GM21529 (cell line): ENCODE results near the gene SSRP1.
"Not testable (repeated sequence)": the region's sequence is repeated elsewhere in the genome, so short reads cannot be mapped to it uniquely, and the experiment has no call there.

Experiments
- ATAC-seq: cut with Tn5 transposase; IDR thresholded peaks from one replicate; pipeline ENCODE4 v1.9.1; 2021; ENCODE audit not compliant: unreplicated experiment

SSRP1 gene

GRCh38 chr11:57303280-57303989 is 32.3 kb downstream of the SSRP1 start:
- ATAC-seq, result no peak

- no peak for ATAC-seq
These were observed 33.2 kb downstream of the SSRP1 start for GRCh38 chr11:57302489-57302888.

DNA sequence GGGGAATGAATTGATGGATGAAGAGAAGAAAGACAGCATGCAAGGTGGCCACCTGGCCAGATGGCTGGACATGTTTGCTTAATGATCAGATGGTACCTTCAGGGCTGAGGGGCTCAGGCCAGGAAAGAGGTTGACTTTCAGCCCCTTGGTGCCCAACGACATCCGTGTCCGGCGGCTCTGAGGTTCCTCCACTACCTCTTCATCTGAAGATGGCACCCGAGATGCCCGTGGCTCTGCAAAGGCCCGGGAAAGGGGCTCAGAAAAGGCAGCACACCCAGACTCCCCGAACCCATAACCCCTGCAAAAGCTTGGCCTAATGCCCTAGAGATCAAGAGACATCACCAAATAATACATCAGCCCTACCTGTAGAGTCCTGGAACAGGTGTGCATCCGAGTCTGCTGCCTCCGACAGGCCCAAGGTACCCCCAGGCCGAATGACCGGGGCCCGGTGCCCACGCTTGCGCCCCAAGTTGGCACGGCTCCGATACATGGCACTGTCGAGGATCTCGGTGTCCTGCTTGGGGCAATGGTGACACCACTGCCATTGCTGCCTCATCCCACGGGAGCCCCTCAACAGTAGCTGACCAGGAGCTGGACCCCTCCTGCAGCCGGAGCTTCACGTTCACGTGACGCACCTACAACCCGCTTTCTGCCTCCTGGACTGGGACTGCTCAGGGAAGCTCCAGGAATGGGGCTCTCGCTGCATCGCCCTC is 33.8 kb downstream of the SSRP1 start:
- ATAC-seq, result no peak

- no peak for ATAC-seq
These were observed 34.9 kb downstream of the SSRP1 start for GRCh38 chr11:57300785-57301184.

DNA sequence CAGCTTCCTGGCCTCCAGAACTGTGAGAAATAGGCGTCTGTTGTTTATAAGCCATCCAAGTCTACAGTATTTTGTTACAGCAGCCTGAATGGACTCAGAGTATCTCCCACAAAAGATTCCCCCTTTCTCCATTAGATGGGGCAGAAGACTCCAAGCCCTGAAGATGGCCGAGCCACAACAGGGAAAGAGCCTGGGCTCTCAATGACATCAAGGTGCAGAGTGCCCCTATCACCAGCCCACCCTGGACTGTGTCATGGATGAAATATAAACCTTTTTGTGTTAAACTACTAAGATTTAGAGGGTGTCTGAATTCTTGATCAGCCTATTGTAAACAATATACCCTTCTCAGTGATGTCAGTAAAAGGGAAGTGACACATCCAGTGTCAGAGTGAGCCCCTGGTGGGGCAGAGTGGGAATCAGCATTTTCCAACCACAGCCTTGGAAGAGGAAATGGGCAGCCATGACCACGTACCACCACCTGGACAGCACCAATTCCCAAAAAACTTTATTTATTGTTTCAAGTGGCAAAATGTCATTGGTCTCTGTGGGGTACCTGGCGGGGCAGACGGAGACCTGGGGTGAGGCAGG is 36.4 kb downstream of the SSRP1 start:
- no peak for ATAC-seq

DNA sequence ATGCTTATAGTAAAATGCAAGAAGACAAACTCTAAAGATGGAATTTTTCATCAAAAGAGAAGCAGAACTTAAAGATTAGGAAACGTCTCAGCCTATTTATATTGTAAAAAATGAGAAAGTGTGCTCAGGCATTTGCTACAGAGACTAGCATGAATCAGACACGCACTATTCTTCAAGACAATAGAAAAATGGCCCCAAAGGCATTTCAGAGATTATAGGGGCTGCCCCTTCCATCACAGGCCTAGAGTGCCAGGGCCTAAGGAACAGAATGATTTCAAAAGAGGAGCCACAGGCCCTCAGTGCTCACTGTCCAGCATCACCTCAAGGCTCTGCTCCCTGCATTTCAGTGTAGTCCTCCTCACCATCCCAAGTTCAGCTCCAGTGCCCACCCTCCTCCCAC is 38.5 kb downstream of the SSRP1 start:
- ATAC-seq, result no peak

GRCh38 chr11:57296205-57296604 is 39.5 kb downstream of the SSRP1 start:
- not testable (repeated sequence) for ATAC-seq

DNA sequence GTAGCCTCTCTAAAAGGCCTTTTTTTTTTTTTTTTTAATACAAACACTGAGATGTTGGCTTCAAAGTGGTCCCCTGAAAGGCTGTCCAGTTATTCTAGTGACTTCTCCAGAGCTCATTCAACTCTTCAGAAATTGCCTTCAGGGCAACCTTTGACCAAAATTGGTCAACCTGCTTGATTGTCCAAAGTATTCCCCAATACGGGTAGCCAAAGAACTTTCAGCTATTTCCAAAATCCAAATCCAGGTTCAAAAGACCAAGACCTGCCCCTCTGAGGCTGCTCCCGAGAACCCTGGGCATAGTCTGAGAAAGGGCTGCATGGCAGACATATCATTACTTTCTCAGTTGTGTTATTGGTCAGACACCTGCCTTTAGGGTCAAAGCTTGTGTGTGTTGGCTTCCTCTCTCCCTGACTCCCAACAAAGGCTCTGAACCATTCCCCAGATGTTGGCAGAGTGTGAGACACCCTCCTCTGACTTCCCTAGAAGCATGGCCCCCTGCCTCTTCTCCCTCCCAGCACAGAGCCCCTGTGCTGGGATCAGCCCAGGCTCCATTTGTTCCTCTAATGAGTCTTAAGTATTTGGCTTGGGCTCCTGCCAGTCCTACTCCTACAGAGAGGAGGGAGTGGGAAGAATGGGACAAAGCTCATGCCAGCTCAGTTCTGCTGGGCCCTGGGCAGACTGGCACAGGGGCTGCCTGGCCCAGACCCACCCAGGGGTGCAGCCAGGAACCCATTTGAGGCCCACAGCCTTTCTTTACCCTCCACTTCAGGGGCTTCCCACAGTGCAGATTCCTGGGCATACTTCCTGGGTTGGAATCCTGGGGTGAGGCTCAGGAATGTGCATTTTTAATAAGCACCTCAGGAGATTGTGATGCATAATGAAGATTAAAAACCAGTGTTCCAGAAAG is 41.2 kb downstream of the SSRP1 start:
- ATAC-seq, result no peak

DNA sequence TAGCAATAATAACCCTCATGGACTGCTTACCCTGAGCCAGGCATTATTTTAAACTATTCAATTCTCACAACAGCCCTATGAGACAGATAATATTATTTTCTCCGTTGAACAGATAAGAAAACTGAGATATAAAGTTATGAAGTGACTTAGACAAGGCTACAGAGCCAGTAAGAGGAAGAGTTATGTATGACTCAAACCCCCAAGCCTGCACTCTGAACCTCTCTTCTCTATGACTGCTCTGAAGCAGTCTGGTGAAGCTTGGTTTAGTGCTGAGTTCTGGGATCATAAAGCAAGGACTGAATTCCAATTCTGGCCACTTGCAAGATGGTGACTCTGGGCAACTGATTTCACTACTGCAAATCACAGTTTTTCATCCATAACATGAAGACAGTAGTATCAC is 45.4 kb downstream of the SSRP1 start:
- ATAC-seq, result no peak

GRCh38 chr11:57288771-57289579 is 46.7 kb downstream of the SSRP1 start:
- ATAC-seq, result no peak

DNA sequence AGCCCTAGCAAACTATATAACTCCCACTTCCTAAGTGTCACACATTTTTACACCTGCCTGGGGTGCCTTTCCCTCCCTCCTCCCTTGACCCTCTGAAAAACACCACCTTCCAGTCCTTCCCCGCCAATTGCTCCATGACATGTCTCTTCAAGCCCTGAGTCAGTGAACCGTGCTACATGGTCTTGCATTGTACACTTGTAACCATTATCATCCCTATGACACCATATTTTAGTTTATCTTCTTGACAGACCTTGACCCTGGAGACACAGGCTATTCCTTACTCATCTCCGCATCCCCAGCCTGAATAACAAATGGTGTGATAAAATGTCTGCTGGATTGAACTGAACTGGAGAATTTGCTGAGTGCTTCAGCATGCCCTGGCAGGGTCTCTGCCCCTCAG is 47.8 kb downstream of the SSRP1 start:
- ATAC-seq, result no peak

DNA sequence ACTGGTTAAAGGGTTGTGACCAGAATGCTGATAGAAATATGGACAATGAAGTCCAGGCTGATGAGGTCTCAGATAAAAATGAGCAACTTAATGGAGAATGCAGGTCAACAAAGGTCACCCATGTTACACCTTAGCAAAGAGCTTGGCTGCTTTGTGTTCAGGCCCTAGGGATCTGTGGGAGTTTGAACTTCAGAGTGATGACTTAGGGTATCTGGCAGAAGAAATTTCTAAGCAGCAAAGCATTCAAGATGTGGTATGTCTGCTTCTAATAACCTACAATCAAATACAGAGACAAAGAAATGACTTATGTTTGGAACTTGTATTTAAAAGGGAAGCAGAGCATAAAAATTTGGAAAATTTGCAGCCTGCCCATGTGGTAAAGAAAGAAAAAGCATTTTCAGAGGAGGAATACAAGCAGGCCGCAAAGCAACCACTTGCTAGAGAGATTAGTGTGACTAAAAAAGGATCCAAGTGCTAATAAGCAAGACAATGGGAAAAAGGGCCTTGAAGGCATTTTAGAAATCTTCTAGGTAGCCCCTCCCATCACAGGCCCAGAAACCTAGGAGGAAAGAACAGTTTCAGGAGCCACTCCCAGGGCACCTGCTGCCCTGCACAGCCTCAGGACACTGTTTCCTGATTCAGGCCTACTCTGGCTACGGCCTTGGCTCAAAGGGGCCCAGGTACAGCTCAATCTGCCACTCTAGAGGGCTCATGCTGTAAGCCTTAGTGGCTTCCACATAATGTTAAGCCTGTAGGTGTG is 52.3 kb downstream of the SSRP1 start:
- ATAC-seq, result no peak

GRCh38 chr11:57281546-57281945 is 54.1 kb downstream of the SSRP1 start:
- ATAC-seq, result not testable (repeated sequence)

- ATAC-seq, result no peak
These were observed 56.6 kb downstream of the SSRP1 start for GRCh38 chr11:57279116-57279515.

- no peak for ATAC-seq
These were observed 57.0 kb downstream of the SSRP1 start for GRCh38 chr11:57278721-57279095.

- peak; percentile 92 for ATAC-seq
These were observed 57.6 kb downstream of the SSRP1 start for GRCh38 chr11:57277845-57278720.

GRCh38 chr11:57276971-57277675 is 58.6 kb downstream of the SSRP1 start:
- ATAC-seq, result no peak
